SK-N-SH (cell line): ENCODE results near the gene USP4.

Experiments
- CTCF ChIP-seq: fragments of 200-600 bp; sonication (generic); IDR thresholded peaks from 2 replicates; pipeline ENCODE4 v1.6.1; 2017; ENCODE audit warnings: antibody characterized with exemption, mild to moderate bottlenecking, moderate library complexity
- EP300 ChIP-seq, 2 experiments: IDR thresholded peaks; 2 replicates each; pipeline versions ENCODE4 v1.4.0 to v1.6.1; 2012; ENCODE audit warnings: borderline replicate concordance in 1 of 2, low read depth in 1 of 2, low read length in 1 of 2
- MXI1 ChIP-seq: IDR thresholded peaks from 2 replicates; pipeline ENCODE4 v1.6.1; 2012; ENCODE audit warnings: mild to moderate bottlenecking, low read depth, low read length, improper control_type of control experiment
- SMC3 ChIP-seq: IDR thresholded peaks from 2 replicates; pipeline ENCODE4 v1.6.1; 2012; ENCODE audit warnings: low read depth, low read length, improper control_type of control experiment
- ZBTB33 ChIP-seq: IDR thresholded peaks from 2 replicates; pipeline ENCODE4 v1.4.0; 2012; ENCODE audit warnings: low read depth, borderline replicate concordance

GRCh38 chr3:49349348-49350114, 9.7 kb upstream of the USP4 start:
- no peak for TF ChIP-seq CTCF
- TF ChIP-seq ZBTB33: no peak
- no peak for TF ChIP-seq EP300 (IDR thresholded peaks at IDR 0.05; ENCODE audit: borderline replicate concordance in 1 of 2, low read depth in 1 of 2, low read length in 1 of 2)
- no peak for TF ChIP-seq MXI1
- TF ChIP-seq SMC3: no peak
